Suprapubic skin (tissue), 4 donors: Measurements from ENCODE around the gene ABCF2.

Experiments used
- POLR2A ChIP-seq, 2 donors: fragments of 450-650 bp; IDR thresholded peaks; one replicate each; pipeline ENCODE4 v1.6.1; 2017; ENCODE audit warnings: antibody characterized with exemption in 2 of 2, mild to moderate bottlenecking in 2 of 2, moderate library complexity in 2 of 2
- POLR2AphosphoS5 ChIP-seq, 3 donors: sonication (generic); formaldehyde crosslinking; IDR thresholded peaks; one replicate each; pipeline ENCODE4 v1.6.1; 2017; ENCODE audit warnings: antibody characterized with exemption in 3 of 3
- TF ChIP-seq, protein P1 (sequence below), 2 donors: fragments of 200-600 bp in 1 of 2; fragments of 450-650 bp in 1 of 2; sonication (generic) in 1 of 2; IDR thresholded peaks; one replicate each; pipeline ENCODE4 v1.5.1; 2016 to 2019; ENCODE audit warnings: antibody characterized with exemption in 2 of 2, mild to moderate bottlenecking in 1 of 2, moderate library complexity in 1 of 2

DNA sequence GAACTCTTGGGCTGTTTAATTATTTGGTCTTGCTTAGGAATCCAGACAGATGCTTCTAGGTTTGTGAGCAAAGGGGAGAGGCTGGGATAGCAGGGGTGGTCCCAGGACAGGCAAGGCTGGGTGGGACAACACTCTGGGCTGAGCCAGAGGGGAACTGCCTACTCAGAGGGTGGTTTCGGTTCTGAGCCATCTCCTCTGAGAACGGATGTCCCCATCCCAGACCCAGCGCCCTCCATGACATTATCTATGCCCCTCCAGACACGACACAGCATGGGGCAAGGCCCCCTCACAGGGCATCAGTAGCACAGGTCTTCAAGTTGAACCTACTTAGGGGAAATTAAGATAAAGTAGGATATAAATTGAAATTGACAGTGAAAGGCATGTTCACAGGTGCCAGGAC is 47.1 kb downstream of the ABCF2 start:
- TF ChIP-seq POLR2A (IDR thresholded peaks at IDR 0.05) (no peak), POLR2AphosphoS5 (IDR thresholded peaks at IDR 0.05) (no peak)
- TF ChIP-seq, protein P1, sequence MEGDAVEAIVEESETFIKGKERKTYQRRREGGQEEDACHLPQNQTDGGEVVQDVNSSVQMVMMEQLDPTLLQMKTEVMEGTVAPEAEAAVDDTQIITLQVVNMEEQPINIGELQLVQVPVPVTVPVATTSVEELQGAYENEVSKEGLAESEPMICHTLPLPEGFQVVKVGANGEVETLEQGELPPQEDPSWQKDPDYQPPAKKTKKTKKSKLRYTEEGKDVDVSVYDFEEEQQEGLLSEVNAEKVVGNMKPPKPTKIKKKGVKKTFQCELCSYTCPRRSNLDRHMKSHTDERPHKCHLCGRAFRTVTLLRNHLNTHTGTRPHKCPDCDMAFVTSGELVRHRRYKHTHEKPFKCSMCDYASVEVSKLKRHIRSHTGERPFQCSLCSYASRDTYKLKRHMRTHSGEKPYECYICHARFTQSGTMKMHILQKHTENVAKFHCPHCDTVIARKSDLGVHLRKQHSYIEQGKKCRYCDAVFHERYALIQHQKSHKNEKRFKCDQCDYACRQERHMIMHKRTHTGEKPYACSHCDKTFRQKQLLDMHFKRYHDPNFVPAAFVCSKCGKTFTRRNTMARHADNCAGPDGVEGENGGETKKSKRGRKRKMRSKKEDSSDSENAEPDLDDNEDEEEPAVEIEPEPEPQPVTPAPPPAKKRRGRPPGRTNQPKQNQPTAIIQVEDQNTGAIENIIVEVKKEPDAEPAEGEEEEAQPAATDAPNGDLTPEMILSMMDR (IDR thresholded peaks at IDR 0.05) = no peak
